ENCODE results near the gene MARCHF6.
A peak's percentile ranks its signal among the peaks of the same experiment; 100 is the strongest.
"Not testable (repeated sequence)": the region's sequence is repeated elsewhere in the genome, so short reads cannot be mapped to it uniquely, and the experiment has no call there.

Gene MARCHF6

DNA sequence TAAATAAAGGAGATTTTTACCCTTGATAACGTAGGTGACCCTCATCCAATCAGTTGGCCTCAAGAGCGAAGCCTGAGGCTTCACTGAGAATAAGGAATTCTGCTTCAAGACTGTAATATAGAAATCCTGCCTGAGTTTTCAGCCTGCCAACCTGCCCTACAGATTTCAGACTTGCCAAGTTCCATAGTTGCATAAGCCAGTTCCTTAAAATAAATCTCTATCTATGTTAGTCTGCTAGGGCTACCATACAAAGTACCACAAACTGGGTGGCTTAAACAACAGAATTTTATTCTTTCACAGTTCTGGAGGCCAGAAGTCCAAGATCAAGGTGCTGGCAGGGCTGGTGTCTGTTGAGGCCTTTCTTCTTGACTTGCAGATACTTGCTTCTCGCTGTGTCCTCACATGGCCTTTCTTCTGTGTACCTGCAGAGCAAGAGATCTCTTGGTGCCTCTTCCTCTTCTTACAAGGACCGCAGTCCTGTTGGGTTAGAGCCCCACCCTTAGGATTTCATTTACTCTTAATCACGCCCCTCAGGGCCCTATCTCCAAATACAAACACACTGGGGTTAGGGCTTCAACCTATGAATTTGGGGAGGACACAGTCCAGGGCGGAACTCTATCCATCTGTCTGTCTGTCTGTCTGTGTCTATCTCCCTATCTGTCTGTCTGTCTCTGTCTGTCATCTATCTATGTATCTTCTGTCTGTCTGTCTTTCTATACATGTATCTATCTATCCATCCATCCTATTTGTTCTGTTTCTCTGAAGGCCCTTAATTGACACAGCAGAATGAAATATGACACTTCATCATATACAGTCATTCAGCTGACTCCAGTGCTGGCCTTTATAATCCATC is 28.8 kb upstream of the MARCHF6 start:
- DNase-seq: no peak

DNA sequence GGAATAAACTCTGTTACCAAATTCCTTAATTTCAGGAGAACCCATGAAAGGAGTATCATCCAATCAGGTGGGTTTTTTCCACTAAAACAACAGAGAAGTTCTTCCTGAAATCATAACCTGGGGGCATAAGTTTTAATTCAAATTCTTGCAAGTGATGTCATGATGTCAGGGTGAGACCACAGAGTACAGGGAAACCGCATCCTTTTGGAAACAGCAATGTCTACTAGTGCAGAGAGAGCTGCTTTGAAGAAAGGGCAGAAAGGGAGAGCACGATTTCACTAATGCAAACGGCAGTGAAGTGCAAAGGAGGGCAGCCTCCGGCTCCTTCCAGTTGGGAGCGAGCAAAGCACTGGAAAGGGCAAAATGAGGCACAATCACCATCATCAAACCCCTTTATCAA is 25.2 kb upstream of the MARCHF6 start:
- no peak for DNase-seq

DNA sequence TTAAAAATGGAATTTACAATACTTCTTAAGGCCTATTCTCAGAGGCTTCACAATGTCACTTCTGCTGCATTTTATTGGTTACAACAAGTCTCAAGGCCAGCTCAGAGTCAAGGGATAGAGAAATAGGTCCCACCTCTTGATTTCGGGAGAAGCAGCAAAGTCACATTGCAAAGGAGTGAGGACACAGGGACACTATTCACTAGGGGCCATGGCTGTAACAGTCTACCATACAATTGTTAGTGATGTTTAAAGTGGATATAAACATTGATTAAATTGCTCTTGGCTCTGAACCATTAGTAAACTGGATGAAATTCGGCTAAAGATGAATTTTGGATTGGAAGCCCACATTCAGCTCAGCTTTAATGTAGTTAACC is 24.1 kb upstream of the MARCHF6 start:
- no peak for DNase-seq

DNA sequence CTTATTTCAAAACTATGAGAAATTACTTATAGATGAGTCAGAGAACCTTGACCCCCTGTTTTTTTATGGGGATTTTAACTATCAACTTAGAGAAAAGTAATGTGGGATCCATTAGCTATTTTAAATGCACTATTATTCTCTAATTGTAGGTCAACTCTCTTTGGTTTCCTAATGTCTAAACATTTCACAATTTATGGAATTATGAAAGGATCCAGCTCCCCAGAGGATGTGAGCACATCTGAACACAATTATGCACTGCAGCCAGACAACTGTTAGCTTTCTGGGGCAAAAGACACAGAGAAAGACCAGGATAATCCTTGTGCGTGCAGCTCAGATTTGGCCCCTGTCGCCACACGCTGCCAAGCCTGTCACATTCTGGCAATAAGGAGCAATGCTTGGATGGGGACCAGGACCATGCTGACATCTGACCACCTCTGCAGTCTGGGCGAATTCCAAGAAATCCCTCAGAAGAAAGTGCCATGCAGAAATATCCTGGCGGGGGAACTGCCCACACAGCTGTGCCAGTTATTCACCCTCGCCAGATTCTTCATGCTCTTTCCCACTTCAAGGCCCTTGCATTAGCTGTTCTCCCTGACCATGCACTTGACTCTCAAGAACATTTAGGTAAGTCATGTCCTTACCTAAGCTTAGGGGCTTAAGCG is 23.5 kb upstream of the MARCHF6 start:
- no peak for DNase-seq

DNA sequence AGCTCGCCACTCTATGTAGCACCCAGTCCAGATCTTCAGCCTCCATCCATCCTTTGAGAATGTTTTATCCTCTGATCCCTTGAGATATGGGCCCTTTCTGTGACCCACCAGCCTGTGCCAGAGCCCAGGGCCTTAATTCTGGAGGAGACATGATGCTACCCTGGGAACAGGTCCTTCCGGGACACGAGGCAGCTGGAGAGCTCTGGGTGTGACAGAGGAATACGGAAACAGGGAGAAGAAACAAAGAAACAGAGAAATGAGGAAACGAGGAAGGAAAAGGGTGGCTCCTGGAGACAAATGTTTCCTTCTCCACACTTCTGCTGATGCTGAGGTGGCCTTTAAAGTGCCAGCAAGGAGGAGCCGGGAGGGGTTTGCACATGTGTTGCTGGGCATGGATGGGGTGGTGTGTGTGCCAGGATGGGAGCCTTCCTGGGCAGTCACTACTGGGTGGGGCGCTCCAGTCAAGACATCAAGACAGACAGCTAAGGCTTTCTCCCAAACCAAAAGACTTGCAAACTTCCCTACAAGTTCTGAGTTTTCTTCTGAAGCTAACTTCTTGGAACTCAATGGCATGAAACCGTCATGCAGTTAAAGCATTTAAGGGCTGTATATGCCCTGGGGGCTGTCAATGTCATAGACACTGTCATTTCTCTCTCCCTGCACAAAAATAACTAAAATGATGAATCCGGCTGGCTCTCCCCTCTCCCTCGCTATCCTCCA is 22.8 kb upstream of the MARCHF6 start:
- DNase-seq: no peak

DNA sequence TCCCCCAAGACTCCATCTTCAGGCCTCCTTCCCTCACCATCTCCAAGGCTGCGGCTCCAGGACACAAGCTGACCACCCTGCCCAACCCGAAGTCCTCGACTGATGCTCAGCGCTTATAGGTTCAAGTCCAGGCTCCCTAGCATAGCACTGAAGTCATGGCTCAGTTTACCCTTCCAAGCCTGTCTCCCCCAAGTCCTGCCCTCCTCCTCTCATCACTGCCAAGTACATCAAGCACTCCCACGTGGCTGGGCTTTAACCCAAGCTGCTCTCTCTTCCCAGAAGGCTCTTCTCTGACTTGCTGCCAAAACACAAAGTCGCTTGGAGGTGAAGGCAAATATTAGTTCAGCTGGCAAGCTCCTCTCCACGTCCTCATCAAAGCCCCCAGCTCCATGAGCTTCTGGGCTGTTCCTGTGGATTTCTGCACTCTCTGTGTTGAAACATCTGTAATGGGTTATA is 22.1 kb upstream of the MARCHF6 start:
- no peak for DNase-seq

DNA sequence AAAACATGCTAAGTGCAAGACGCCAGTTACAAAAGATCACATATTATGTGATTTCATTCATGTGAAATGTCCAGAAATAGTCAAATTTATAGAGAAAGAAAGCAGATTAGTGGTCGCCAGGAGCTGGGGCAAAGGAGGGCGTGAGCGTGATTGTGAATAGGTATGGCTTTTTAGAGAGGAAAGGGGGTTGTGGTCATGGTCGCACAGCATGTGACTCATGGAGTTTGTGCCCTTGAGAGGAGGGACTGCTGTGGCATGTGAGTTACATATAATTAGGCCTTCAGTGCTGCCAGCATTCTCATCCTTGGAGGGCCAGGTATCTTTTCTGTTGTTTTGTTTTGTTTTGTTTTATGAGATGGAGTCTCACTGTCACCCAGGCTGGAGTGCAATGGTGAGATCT is 21.2 kb upstream of the MARCHF6 start:
- no peak for DNase-seq

DNA sequence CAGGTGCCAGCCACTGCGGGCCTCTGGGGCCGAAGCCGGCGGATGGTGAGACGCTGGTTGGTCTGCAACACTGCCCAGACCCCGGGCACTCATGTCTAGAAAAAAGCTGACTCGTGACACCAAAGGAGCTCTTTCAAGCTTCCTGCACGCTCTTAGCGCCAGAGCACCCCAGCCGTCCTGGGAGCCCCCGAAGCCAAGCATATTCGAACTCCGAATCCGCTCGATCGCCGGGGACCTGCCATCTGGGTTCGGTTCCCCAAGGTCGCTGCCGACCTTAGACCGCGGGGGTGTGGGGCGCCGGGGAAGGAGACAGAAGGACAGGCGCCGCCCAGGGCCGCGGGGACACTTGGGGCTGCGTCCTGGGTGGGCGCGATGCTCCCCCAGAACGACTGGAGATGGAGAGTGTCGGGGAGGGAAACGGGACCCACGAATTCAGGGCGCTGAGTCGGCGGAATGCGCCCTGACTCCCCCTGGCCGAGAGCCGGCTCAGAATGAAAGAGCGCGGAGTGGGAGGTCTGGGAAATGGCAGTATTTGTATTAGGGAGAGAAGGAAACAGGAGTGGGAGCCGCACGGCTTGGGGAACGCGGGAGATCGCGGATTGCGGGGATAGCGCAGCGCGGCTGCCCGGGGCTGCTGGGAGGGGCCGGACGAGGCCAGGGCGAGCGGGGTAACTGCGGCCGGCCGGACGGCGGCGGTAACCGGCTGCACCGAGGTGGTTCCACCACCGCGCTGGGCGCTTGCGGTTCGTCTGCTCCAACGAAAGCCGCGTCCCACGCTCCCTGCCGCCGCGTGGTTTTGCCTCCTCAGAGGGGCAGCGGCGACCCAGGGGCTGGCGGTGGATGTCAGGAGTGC is 20.1 kb upstream of the MARCHF6 start:
- peak in 1 of 2 experiments; percentile 38 for DNase-seq

DNA sequence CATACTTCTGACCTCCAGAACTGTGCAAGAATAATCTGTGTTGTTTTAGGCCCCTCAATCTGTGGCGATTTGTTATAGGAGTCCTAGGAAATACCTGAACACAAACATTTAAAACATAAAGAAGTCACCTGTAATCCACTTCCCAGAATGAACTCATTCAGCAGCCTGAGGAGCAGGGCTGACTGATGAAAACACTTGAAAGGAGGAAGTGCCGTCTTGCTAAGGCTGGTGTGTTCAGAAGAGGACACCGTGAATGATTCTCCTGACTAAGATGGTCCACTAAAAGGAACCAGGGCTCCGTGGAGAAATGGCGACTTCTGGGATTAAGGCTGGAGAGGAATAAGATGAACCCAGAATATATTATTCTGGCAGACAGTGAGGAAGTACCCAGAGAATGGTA is 18.7 kb upstream of the MARCHF6 start:
- DNase-seq: no peak

DNA sequence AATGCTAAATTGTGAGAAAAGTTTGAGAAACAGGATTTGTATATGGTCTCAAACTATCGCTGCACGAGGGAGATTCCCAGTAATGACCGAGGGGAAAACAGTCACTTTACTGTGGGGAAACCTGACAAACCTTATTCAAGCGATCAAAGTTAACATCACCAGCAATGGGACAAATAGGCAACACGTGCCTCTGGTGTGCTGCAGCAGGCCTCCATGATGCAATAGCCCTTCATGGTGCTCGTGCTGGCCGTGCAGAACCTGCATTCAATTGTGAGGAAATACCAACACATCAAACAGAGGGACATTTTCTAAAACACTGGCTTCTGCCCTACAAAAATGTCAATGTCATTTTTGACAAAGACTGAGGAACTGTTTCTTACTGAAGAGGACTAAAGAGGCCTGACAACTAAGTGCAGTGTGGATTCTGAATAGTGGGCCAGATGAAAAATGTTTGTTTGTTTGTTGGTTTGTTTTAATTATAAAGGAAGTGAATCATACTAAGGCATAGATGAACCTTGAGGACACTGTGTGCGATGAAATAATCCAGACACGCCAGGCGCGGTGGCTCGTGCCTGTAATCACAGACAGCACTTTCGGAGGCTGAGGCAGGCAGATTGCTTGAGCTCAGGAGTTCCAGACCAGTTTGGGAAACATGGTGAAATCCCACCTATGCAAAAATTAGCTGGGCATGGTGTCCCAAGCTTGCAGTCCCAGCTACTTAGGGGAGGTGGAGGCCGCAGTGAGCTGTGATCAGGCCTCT is 17.6 kb upstream of the MARCHF6 start:
- DNase-seq: no peak

DNA sequence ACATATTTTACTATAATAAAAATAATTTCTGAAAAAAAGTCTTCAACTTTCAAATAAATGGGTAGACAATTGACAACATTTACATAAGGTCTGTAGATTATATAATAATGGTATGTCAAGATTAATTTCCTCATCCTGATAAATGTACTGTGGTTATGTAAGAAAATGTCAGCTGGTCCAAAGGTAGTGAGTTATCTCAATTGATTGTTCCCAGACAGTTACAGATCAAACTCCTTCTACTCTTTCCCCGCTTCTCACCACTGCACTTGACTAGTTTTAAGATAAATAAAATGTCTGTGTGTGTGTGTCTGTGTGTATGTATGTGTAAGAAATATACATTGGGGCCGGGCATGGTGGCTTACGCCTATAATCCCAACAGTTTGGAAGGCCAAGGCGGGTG is 16.4 kb upstream of the MARCHF6 start:
- no peak for DNase-seq

DNA sequence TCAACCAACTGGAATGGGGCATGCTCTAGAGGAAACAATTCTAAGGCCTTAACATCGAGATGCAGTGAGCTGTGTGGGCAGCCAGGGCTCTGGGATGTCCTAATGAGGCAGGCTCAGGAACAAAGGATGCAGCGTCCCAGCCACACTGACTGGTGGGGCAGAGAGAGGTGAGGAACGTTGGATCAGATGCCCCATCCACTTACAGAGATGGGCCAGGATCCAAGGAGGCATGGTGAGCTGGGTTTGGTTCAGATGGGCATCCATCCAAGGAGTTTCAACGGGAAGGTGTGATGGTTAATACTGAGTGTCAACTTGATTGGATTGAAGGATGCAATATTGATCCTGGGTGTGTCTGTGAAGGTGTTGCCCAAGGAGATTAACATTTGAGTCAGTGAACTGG is 15.5 kb upstream of the MARCHF6 start:
- DNase-seq: no peak

DNA sequence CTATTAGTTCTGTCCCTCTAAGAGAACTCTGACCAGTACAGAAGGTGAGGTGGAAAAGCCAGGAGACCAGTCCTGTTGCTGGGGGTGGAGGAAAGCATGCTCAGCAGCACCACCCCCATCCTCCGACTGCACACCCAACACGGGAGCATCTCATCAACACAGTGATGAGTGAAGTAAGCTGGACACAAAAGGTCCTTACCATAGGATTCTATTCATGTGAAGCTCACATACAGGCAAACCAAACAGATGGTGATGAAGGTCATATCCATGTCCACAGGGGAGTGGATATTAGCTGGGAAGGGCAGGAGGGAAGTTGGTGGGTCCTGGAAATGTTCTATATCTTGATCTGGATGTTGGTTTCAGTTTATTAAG is 14.8 kb upstream of the MARCHF6 start:
- DNase-seq: no peak

DNA sequence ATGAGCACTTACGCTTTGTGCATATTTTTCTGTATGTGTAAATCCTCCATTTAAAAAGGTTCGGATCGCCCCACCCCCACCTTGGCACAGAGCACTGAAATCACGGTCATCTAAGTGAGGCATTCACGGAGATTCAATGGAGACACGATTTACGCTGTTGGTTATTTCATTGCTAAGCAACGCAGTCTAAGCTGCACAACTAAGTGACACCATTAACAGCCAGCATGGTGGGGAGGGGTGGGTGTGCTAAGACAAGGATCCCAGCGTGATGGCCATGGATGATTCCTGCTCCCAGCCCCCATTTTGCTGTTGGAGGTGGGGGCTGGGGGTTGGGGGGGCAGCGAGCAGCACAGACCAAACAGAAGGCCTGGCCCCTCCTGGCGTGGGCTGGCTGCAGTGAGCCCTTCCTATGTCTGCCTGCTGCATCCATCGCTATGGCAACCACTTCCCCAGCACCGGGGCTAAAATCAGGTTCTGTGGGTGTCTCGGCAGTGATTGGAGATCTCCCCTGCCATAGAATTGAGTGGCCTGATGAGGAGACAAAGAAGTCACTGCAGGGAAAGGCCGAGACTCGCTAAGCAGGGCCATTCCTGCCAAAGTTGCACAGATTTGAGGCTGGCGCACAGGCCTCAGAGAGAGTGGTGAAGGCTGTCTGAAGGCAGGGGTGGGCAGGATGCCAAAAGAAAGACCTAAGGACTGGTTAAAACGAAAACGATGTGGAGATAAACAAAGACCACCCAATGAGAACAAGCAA is 14.3 kb upstream of the MARCHF6 start:
- DNase-seq: peak; percentile 38 to 72

DNA sequence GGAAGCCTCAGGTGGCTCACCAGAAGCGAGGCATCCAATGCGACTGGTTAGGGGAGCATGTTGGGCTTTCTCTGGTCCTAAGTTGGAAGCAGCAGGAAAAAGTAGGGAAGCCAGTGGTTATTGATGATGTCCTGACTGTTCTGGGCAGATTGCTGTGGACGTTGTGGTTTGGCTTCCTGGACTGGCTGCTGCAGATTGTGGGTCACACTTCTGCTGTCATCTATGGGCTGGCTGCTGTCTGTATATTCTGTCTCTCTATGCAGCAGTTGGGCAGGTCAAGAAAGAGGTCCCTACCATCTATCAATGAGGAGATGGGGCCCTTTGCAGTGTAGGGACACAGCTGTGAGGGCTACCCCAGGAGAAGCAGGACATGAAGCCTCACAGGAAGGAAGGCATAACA is 13.5 kb upstream of the MARCHF6 start:
- no peak for DNase-seq

DNA sequence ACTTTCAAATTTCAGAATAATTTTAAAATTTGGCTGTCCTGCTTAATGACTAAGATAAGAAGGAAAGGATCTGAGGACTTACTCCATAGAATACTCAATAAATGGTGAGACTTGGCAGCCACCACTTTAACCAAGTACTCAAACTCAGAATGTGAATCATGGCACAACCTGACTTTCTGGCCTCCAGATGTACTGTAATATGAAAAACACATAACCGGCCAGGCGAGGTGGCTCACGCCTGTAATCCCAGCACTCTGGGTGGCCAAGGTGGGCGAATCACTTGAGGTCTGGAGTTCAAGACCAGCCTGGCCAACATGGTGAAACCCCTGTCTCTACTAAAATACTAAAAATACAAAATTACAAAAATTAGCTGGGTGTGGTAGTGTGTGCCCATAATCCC is 10.0 kb upstream of the MARCHF6 start:
- no peak for DNase-seq

DNA sequence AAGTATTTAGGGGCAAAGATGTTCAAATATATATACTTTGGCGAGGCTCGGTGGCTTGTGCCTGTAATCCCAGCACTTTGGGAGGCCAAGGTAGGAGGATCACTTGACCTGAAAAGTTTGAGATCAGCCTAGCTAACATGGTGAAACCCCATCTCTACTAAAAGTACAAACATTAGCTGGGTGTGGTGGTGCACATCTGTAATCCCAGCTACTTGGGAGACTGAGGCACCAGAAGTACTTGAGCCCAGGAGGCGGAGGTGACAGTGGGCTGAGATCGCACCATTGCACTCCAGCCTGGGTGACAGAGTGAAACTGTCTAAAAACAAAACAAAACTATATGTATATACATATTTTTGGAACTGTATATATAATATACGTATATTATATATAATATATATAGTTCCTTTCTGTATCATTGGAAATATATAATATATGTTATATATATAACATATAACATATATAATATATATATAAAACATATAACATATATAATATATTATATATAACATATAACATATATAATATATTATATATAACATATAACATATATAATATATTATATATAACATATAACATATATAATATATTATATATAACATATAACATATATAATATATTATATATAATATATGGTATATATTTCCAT is 8.9 kb upstream of the MARCHF6 start:
- not testable (repeated sequence) for DNase-seq

DNA sequence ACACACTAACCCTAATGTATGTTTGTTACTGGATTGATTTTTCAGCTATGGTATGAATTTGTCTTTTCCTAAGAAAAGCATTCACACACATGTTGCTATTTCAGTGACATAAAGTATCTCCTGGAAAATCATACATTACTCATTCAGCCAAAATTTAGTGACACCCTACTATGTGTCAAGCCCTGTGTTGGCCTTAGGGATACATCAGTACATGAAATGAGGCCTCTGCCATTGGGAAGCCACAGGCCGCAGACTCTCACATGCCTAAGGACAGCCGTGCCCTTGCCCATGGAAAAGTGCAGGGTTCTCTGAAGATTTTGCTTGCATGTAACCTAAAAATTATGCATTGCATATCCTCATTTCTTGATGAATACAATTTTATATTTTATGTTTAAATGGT is 5.2 kb upstream of the MARCHF6 start:
- no peak for DNase-seq

DNA sequence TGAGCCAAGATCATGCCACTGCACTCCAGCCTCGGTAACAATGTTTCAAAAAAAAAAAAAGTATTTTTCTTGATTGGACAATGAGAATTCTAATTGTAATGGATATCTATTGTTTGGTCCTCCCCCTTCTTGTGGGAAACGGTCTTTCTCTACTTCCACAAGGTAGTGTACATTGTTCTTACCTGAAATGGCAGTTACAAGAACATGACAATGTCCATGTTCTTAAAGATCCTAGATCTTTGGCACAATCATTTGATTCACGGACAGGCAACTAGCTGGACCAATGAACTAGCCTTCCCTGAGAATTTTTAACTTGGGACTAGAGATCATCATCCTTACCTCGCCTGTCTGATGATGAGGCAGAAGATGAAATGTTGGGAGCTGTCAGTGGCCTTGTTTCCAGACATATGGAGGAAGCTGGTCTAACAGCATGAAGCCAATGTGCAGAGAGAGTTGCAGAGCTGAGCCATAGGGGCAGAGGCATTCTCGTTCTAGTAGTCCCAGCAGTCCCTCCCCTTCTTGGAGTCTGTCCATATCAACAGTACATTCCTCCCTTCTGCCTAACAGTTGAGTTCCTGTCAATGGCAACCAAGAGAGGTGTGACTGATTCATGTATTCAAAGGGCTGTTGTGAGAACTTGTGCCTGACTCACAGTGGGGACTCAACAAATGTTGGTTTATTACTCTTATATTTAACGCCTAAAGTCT is 2.1 kb upstream of the MARCHF6 start:
- no peak for DNase-seq

DNA sequence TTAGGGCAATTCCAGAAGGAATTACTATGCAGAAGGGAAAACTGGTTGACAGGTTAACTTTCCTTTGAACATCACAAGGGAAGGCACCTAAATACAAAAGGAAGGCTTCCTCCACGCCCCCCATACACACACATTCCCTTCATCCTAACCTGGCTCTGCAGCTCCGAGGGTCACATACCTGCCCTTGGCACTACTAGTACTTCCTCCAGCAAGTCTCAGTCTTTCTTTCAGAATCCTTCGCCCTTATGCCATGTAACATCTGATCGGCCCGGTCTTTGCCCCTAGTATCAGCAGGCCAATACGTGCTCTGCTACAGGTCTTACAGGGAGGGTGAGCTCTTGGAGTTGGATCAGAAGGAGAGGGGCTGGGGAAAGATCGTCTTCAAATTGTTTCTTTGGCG is 1.6 kb upstream of the MARCHF6 start:
- no peak for DNase-seq

All from NCI-H524 (cell line).